Activated B cell treated with CpG ODN at 0.5 μM for 24 hours (primary cell): ENCODE measurements around the gene HCK. TPM values are rescaled to one million over a fixed set of nuclear protein-coding genes. Genes with fewer than 3 reads are reported as not detected.

Experiments used
- ATAC-seq: fragments of 200-7000 bp; cut with Tn5 transposase; one replicate; pipeline ENCODE4 v1.10.0; 2021; ENCODE audit warnings: low read depth, mild to moderate bottlenecking, moderate library complexity
- CTCF ChIA-PET: fragments of 350-600 bp; sonication (Branson Sonifier 250); formaldehyde crosslinking; loops from one replicate; lab custom pipeline; 2021; ENCODE audit warnings: antibody characterized with exemption; lab: Charles Lee
- POLR2A ChIA-PET: fragments of 350-600 bp; sonication (Branson Sonifier 250); formaldehyde crosslinking; loops from one replicate; lab custom pipeline; 2021; ENCODE audit warnings: antibody characterized with exemption; lab: Charles Lee
- DNase-seq: peaks from one replicate; pipeline ENCODE4 v3.0.0; 2022
- H3K27ac Mint-ChIP-seq: one replicate; pipeline ENCODE4 v1.8.0; 2020; ENCODE audit warnings: mixed read lengths
- H3K27me3 Mint-ChIP-seq: one replicate; pipeline ENCODE4 v1.8.0; 2021; ENCODE audit warnings: mixed read lengths
- H3K36me3 Mint-ChIP-seq: one replicate; pipeline ENCODE4 v1.8.0; 2021; ENCODE audit warnings: low read depth, mixed read lengths
- H3K4me1 Mint-ChIP-seq: one replicate; pipeline ENCODE4 v1.8.0; 2021; ENCODE audit warnings: mixed read lengths
- H3K4me3 Mint-ChIP-seq: one replicate; pipeline ENCODE4 v1.8.0; 2020; ENCODE audit warnings: mild to moderate bottlenecking, mixed read lengths
- H3K9me3 Mint-ChIP-seq: one replicate; pipeline ENCODE4 v1.8.0; 2020; ENCODE audit warnings: mixed read lengths
- intact Hi-C: fragments of 100-400 bp; cut with micrococcal nuclease; formaldehyde crosslinking; loops from one replicate; pipeline ENCODE4 v1.15.1; 2024
- total RNA-seq: library from RNA; stranded (reverse); gene quantifications from 2 replicates; pipeline ENCODE4 v1.2.3, GENCODE V29; 2022
- TF ChIP-seq, protein P1 (sequence below): fragments of 200-600 bp; IDR thresholded peaks from one replicate; pipeline ENCODE4 v1.8.0; 2022; ENCODE audit warnings: antibody characterized with exemption, mild to moderate bottlenecking

Gene HCK
- total RNA-seq, 1 donor from 2014 or later: 183 TPM

DNA sequence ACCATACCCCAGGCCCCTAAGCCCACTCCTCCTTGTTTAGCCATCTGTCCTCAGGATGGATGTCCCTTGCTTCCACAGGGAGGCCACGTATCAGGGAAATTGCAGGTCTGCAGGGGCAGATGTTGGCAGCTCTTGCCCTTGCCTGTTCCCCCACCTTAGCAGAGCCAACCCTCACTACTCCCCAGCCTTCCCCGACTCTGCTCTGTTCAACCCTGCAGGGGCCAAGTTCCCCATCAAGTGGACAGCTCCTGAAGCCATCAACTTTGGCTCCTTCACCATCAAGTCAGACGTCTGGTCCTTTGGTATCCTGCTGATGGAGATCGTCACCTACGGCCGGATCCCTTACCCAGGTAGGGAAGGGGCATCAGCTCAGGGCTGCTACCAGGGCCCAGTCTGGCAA lies 46.7 kb downstream of the HCK start:
- no peaks in the 10 kb centered on the region for H3K4me1 Mint-ChIP-seq
- H3K9me3 Mint-ChIP-seq: no peaks in the 10 kb centered on the region
- DNase-seq: no peak
- no peak overlapping the region for H3K27ac Mint-ChIP-seq
- CTCF ChIA-PET: interaction anchor here (0.7 to 1.0 kb wide), 2 partner anchors 63 to 67 kb away, joined by 3 to 4 read pairs; no protein-coding TSS in a partner anchor
- ATAC-seq: no peak
- TF ChIP-seq, protein P1, sequence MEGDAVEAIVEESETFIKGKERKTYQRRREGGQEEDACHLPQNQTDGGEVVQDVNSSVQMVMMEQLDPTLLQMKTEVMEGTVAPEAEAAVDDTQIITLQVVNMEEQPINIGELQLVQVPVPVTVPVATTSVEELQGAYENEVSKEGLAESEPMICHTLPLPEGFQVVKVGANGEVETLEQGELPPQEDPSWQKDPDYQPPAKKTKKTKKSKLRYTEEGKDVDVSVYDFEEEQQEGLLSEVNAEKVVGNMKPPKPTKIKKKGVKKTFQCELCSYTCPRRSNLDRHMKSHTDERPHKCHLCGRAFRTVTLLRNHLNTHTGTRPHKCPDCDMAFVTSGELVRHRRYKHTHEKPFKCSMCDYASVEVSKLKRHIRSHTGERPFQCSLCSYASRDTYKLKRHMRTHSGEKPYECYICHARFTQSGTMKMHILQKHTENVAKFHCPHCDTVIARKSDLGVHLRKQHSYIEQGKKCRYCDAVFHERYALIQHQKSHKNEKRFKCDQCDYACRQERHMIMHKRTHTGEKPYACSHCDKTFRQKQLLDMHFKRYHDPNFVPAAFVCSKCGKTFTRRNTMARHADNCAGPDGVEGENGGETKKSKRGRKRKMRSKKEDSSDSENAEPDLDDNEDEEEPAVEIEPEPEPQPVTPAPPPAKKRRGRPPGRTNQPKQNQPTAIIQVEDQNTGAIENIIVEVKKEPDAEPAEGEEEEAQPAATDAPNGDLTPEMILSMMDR: no peak
- H3K36me3 Mint-ChIP-seq: peaks cover 80% of the 10 kb centered on the region
- intact Hi-C loops: no loop called here
- H3K4me3 Mint-ChIP-seq: no peak overlapping the region
- POLR2A ChIA-PET: no interaction called here
- H3K27me3 Mint-ChIP-seq: no peaks in the 10 kb centered on the region

DNA sequence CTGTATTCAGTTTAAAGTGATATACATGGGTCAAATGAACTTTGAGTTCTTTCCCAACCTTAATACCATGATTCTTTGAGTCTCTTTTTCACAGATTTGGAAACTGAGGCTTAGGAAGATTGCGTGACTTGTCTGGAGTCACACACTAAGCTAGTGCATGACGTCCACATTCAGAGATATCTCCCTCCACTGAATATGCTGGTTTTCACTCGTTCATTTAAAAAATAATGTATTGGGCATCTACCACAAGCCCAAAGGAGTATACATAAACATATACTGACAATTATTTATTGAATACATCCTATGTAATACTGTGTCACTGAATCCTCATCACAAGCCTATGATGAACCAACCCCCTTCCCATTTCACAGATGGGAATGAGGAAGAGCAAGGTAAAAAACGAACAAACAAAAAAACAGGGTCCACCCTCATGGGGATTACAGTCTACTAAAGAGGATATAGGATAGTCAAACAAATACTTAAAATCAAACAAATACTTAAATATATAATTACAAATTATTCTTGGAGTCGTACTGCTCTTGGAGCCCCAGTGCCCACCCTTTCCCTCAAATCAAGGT lies 56.9 kb downstream of the HCK start:
- H3K9me3 Mint-ChIP-seq: no peaks in the 10 kb centered on the region
- TF ChIP-seq, protein P1: no peak
- no peaks in the 10 kb centered on the region for H3K27me3 Mint-ChIP-seq
- ChIA-PET CTCF (interaction anchor here (1.0 to 1.4 kb wide), 2 partner anchors 74 to 256 kb away, joined by 3 to 7 read pairs; no protein-coding TSS in a partner anchor), POLR2A (interaction anchor here (0.5 to 1.5 kb wide), 11 partner anchors 7 to 385 kb away, joined by 3 to 10 read pairs (median 4); partner anchors contain the start of gene ASXL1)
- no peak overlapping the region for H3K27ac Mint-ChIP-seq
- no peak for ATAC-seq
- H3K4me3 Mint-ChIP-seq: peak overlapping the region; percentile 97
- no peak for DNase-seq
- H3K4me1 Mint-ChIP-seq: peaks cover 32% of the 10 kb centered on the region
- intact Hi-C loops: loop anchor here (1.0 to 5.0 kb wide), 3 partner anchors 98 to 249 kb away; partner anchors contain the start of genes ASXL1, PDRG1, PLAGL2 and POFUT1
- H3K36me3 Mint-ChIP-seq: peaks cover 13% of the 10 kb centered on the region

DNA sequence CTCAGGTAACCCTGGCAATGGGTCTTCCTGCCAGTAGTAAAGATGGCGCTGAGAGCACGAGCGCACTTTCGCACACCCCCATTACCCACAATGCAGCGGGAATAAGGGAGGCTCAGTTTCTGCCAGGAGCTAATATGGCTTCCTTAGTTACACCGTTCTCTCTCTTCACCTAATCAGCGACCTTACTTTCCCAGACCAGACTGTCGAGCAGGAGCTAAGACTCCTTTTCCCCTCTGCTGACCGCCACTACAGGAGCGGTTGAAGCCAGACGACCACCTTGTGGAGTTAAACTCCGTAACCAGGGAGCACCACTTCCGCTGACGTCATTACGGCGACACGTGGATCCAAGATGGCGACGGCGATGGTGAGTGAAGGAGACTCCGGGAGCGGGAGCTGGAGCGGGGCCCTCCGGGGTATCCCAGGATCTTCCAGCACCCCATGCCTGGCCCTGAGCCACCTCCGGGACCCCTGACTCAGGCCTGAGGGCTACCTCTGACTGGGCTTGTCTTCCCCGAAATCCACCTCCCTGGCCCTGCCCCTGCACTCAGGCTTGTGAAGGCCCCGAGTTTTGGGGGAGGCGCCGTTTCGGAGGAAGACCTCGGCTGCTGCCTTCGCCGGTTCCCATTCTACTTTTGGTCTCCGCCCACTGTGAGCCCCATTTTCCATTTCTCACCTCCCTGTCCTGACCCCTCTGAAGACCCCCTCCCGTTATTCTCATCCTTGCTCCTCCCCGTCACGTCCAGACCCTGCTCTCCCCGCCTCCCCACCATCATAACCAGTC lies 57.5 kb downstream of the HCK start, which contains the start of gene TM9SF4:
Gene TM9SF4 (plus strand): TSS at position 323 of the 781 bp plus-strand sequence. CDS start 27 bp downstream, at position 350.
- H3K27ac Mint-ChIP-seq: peak within 1 kb of the TSS; percentile 100

DNA sequence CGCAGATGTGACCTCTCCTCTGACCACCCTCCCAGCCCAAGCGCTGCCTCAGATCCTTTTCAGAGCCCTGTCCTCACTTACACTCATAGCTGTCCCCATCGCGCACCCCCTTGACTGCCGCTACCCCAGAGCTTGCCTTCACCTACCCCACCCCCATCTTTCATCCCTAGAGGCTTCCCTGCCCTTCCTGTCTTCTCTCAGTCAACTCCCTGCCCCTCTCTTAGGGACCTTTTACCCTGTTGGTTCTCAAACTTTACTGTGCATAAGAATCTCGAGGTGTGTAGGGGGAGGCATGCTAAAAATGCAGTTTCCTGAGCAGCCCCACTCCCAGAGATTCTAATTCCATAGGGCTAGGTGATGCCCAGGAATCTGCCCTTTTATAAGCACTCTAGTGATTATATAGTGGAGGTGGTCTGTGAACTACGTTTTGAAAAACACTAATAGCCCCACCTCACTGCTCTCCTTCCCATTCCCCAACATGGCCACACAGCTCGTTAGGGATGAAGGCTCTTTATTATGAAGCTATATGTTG lies 58.2 kb downstream of the HCK start:
- peak overlapping the region; percentile 97 for H3K4me3 Mint-ChIP-seq
- DNase-seq (no peak), ATAC-seq (no peak)
- ChIA-PET POLR2A (interaction anchor here (0.8 to 1.7 kb wide), 9 partner anchors 8 to 387 kb away, joined by 3 to 10 read pairs (median 5); no protein-coding TSS in a partner anchor), CTCF (no interaction called here)
- H3K27me3 Mint-ChIP-seq: no peaks in the 10 kb centered on the region
- no peaks in the 10 kb centered on the region for H3K9me3 Mint-ChIP-seq
- peaks cover 35% of the 10 kb centered on the region for H3K4me1 Mint-ChIP-seq
- peaks cover 16% of the 10 kb centered on the region for H3K36me3 Mint-ChIP-seq
- intact Hi-C loops: no loop called here
- TF ChIP-seq, protein P1: no peak
- peak overlapping the region; percentile 100 for H3K27ac Mint-ChIP-seq

More for the DNA sequence above, 57.5 kb downstream of the HCK start, which contains the start of gene TM9SF4:
- H3K36me3 Mint-ChIP-seq: peaks cover 11% of the 10 kb centered on the region
- no peaks in the 10 kb centered on the region for H3K9me3 Mint-ChIP-seq
- peak; percentile 86 for DNase-seq
- CTCF ChIA-PET: interaction anchor here (1.0 to 1.4 kb wide), 2 partner anchors 74 to 257 kb away, joined by 3 to 7 read pairs; no protein-coding TSS in a partner anchor
- H3K4me3 Mint-ChIP-seq: peak within 1 kb of the TSS; percentile 97
- TF ChIP-seq, protein P1: no peak
- H3K4me1 Mint-ChIP-seq: peaks cover 33% of the 10 kb centered on the region
- intact Hi-C loops: loop anchor here (1.0 to 5.0 kb wide), 3 partner anchors 98 to 249 kb away; partner anchors contain the start of genes ASXL1, PDRG1, PLAGL2 and POFUT1
- H3K27me3 Mint-ChIP-seq: no peaks in the 10 kb centered on the region
- POLR2A ChIA-PET: interaction anchor here (0.5 to 1.7 kb wide), 13 partner anchors 9 to 386 kb away, joined by 3 to 10 read pairs (median 4); partner anchors contain the start of gene ASXL1
- ATAC-seq: peak; percentile 88
